Hepatic stellate cell (primary cell): ENCODE measurements around the gene RGMA.

Source experiments
- DNase-seq: peaks from one replicate; pipeline ENCODE4 v3.0.0; 2011; ENCODE audit warnings: low spot score

RGMA gene

GRCh38 chr15:93017526-93017925 lies 71.5 kb downstream of the RGMA start:
- DNase-seq, result no peak

- no peak for DNase-seq
These were observed 76.2 kb downstream of the RGMA start for GRCh38 chr15:93012786-93013185.

GRCh38 chr15:93007994-93008393 lies 81.0 kb downstream of the RGMA start:
- DNase-seq, result no peak

- DNase-seq, result no peak
These were observed 83.9 kb downstream of the RGMA start for GRCh38 chr15:93005133-93005532.

GRCh38 chr15:93001881-93002280 lies 87.1 kb downstream of the RGMA start:
- DNase-seq, result no peak

- DNase-seq, result no peak
These were observed 87.9 kb downstream of the RGMA start for GRCh38 chr15:93001156-93001555.

GRCh38 chr15:92997821-92998220 lies 91.2 kb downstream of the RGMA start:
- DNase-seq, result no peak

- no peak for DNase-seq
These were observed 96.3 kb downstream of the RGMA start for GRCh38 chr15:92992720-92993119.

- DNase-seq, result no peak
These were observed 99.0 kb downstream of the RGMA start for GRCh38 chr15:92990031-92990430.

GRCh38 chr15:92989470-92989869 lies 99.5 kb downstream of the RGMA start:
- DNase-seq, result no peak
